Kasumi-1 (cell line): ENCODE data around the gene HOXC9.

ENCODE experiments used
- DNase-seq, 2 experiments: peaks; one replicate each; lab custom pipeline; 2025; lab: John Stamatoyannopoulos, UW

Gene HOXC9

GRCh38 chr12:54002278-54002914 is 2.4 kb downstream of the HOXC9 start:
- DNase-seq, result no peak

DNA sequence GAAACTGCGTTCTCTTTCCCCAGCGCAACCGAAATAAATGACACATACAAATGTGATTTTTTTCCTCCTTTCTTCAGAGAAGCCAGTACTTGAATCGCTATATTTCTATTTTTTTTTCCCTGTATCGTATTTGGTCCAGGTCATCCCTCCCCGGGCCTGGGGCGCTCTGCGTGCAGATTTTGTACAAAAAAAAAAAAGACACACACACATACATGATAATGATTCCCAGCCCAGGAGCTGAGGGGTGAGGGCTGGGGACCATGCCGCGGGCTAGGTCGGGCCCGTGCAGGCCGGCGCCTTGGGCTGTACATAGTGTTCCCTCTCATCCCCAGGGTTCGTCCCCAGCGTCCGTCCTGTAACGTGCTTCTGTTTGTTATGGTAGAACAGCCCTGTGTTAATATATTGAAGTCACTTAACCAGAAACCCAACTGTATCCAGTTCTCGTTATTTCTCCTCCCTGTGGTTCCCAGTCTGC is 3.0 kb downstream of the HOXC9 start:
- DNase-seq, result no peak

DNA sequence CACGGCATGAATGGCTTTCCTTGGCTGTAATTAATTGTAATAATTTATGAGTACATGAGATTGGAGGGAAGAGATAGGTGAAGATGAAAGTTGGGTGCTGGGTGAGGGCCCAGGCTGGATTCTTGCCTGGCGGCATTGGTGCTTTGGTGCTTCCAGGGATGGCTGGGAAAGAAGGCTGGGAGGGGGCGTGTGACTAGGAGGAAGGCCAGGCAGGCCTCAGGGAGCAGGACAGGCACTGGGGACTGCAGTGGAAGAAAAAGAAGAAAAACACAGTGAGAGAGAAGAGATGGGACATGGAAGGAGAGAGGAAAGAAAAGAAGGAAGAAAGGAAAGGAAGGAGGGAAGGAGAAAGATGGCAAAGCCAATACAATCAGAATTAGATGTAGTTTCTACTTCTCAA is 3.7 kb downstream of the HOXC9 start:
- DNase-seq, result no peak

DNA sequence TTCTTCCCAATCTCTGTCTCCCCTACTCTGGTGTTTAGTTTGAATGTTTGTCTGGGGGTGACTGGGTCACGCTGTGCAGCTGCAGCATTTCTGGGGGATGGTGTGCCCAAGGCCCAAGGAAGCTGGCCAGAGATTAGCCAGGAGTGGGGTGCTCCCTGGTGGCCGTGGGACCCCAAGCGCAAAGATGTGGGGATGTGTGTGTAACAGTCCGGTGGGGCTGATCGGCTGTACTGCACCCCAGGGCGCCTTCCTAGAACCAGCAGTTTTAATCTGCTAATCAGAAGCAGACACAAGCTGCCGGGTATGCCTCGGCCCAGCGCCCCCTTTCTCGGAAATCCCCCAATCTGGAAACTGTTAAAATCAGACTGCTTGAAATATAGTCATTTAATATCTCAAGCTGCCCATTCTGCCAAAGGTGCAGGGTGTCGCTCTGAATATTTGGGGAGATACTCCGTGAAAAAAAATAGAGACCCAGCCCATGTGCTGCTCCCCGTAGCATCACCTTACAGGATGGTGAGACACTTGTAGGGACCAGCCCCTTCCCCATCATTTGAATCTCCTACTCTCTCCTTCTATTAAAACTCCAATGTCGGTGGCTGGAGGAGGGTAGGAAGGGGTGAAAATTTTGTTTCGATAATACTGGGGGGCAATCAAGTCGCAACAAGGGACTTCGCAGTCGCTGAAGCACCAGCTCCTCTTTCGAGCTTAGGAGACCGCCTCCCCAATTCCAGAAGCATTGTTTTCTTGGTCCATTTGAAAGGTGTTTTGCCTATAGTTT is 4.3 kb downstream of the HOXC9 start:
- no peak for DNase-seq

- DNase-seq, result no peak
Observed at GRCh38 chr12:54004841-54005530, 5.0 kb downstream of the HOXC9 start.

DNA sequence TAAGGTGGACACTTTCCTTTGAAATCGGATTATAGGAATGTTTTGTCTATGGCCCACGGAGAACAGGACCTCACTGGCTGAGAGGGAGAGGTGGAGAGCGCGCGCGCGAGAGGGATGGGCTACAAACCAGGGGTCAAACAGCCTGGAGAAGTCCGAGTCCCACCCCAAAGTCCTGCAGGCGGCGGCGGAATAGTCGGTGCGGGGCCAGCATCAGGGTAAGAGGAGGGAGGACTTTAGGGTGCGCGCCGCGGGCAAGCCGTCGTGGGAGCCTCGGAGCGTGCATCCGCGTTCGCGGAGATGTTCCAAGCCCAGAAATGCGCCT is 5.5 kb downstream of the HOXC9 start:
- DNase-seq, result no peak

GRCh38 chr12:54005853-54006558 is 6.0 kb downstream of the HOXC9 start:
- DNase-seq, result peak; percentile 72 to 78

DNA sequence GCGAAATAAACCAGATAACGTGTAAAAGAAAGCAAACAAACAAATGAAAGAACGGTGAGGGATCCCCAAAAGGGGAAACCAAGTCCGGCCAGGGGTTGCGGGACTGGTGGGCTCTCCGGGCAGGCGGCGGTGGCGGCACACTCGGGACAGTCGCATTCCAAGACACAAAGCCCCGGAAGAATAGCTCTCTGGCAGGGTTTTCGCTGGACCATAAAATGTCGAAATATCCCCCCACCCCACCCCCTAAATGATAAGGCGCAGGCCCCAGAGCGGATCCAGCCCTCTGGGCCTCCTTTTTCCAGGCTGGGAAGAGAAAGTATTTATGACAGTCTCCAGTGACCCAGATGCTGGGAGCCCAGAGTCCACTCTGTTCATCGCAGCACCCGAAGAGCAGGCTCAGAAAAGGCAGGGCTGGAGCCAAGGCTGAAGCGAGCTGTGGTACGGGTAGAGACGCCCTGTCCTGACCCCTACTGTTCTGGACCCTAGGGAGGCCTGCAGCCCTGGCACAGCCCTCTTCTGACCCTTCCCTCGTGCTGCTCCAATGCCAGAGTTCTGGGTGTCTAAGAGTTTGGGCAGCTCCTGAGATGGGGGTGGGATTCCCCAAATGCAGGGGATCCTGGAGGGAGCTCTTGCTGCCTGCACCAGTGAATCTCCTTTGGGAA is 6.7 kb downstream of the HOXC9 start:
- DNase-seq, result no peak

DNA sequence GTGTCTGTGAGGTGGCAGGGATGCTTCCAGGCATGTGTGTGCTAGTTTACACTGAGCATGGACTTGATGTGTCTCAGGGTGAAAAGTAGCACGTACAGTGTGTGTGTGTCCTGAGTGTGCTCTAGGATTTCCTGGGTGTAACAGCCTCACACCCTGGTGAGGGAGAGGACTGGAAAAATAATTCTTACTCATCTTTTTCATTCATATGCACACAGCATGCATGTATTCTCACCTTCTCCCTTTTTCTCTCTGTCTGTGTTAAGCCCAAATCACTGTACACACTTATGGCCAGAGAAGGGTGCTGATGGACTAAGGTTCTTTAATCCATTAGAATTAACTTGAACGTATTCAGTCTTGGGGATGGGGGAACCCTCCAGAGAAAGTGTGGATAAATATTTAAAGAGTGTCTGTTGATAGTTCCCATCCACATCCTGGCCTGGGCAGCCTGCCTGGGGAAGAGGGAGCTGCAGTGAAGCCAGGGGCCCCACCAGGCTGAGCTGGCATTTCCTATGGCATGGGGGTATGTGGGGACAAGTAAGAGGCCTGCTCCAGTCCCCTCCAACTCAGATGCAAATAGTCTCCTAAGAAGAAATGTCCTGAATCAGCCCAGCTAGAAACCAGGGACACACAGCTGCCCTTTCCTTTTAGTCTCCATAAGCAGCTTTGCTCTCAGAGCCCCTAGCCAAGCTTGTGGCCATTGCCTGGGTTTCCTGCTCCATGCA is 7.7 kb downstream of the HOXC9 start:
- DNase-seq, result no peak

DNA sequence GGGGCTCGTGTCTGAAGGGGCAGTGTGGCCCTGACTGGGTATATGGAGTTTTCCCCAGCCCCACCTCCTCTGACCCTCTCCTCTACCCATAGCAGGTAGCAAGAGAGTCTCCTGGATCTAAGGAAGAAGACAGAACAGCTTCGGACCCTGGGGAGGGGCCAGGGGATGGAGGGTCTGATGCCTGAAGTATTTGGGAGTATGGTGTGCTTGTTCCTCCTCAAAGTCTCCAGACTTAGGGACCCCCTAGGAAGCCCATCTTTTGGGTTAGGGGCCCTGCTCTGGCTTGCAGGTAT is 8.2 kb downstream of the HOXC9 start:
- DNase-seq, result no peak

DNA sequence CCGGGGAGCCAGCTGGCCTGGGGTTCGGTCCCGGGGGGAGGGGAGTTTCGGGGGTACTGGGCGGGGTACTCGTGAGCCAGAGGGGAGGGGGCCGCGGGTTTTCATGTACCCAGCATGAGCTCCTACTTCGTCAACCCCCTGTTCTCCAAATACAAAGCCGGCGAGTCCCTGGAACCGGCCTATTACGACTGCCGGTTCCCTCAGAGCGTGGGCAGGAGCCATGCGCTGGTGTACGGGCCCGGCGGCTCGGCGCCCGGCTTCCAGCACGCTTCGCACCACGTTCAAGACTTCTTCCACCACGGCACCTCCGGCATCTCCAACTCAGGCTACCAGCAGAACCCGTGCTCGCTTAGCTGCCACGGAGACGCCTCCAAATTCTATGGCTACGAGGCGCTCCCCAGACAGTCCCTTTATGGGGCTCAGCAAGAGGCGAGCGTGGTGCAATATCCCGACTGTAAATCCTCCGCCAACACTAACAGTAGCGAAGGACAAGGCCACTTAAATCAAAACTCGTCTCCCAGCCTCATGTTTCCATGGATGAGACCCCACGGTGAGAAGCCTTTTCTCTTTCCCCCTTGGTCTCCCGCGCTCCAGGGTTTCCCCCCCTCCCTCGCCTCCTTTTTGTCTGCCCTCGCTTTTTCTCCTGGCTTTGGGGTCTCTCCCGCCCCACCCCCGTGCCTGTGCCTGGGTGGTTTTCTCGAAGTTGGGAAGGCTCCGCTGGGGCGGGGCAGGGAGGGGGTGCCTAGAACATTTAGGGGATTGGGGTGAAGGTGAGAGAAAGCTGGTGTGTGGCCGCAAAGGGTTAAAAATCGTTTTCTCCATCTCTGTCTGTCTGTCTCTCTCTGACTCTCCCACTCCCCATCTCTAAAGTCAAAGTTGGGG is 9.5 kb downstream of the HOXC9 start:
- DNase-seq, result no peak

DNA sequence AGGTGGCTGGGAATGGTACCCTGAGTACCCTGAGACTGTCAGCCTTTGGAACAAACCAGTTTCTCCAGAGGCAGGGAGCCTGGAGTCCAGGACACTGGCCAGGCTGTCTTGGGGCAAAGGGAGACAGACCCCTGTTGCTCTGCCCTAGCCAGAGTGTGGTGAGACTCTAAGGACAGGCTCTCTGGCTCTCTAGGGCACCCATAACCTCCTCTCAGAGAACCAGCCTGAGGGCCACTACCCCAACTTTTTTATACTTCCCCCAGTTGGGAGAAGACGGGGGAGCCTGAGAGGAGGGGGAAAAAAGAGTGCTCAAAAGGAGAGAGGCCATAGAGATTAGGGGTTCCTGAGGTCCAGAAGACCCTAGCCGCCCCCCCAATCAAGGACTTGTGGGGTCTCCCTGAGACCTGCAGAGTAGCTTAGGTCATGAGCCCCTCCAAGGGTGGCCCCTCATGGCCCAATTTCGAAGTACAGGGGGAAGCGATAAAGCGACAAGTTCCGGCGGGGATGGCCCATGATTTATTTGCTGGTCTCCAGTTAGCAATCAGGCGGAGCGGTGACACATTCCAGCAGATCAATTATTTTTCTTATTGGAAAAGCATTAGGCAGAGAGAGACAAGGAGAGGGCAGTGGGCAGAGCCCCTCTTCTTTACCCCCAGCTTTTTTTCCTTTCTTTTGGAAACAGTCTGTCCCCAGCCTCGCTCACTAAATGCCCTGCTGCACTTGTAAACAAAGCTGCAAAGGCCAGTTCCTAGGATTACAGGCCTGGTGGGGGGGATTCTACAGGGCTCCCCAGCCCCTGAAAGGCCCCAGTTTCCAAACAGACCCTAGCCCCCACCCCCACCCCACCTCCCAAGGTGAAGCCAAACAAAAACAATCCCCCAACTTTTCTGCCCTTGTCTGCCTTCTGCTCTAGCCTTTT is 10.4 kb downstream of the HOXC9 start:
- no peak for DNase-seq

DNA sequence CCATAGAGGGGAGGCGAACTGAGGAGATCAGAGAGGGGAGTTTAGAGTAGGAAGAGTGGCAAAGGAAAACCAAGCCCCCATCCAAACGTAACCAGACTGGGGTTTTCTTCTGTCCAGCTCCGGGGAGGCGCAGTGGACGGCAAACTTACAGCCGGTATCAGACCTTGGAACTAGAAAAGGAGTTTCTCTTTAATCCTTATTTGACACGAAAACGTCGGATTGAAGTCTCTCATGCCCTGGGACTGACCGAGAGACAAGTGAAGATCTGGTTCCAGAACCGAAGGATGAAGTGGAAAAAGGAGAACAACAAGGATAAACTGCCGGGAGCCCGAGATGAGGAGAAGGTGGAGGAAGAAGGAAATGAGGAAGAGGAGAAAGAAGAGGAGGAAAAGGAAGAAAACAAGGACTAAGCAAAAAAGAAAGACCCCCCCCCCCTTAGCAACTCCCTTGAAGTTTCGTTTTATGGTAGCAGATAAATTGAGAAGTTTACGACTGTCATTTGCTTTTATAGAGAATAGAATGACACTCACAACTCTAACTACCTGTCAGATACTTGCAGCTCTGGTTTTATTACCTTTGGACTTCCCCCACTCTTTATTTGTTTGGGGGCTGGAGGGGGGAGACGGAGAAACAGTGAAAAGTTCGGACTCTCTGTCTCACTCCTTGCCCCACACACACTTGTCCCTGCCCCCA is 11.2 kb downstream of the HOXC9 start:
- DNase-seq, result no peak

- DNase-seq, result no peak
Observed at GRCh38 chr12:54011665-54012532, 11.9 kb downstream of the HOXC9 start.

GRCh38 chr12:54012631-54013409 is 12.9 kb downstream of the HOXC9 start:
- DNase-seq, result no peak

DNA sequence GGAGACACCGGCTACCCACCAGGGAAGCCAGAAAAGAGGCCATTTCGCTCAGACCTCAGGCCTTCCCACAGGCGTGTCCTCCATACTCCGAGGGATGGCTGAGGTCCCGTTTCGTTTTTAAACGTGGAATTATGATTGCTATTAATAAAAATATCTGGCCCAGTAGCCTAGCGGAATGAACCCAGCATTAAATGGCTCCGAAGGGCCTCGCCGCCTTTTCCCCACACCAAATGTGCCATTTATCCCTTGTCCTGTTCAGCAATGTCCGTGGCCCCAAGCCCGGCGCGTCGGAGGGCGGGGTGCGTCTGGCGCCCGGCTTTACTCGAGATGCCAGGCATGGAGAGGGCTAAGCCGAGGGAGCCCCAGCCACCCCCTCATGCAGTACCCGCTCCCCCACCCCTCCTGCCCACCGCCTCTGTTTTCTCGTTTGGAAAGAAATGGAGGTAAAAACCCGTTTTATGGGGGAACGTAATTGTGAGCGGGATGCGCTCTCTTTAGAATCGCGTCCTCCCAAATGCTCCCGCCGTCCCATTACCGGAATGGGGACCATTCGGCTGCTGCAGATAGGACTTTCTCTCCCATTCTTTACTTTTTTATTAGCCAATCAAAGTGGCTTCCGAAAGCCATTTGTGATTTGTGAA is 14.5 kb downstream of the HOXC9 start:
- no peak for DNase-seq
